ENCODE data around the gene TRABD.

Gene TRABD

DNA sequence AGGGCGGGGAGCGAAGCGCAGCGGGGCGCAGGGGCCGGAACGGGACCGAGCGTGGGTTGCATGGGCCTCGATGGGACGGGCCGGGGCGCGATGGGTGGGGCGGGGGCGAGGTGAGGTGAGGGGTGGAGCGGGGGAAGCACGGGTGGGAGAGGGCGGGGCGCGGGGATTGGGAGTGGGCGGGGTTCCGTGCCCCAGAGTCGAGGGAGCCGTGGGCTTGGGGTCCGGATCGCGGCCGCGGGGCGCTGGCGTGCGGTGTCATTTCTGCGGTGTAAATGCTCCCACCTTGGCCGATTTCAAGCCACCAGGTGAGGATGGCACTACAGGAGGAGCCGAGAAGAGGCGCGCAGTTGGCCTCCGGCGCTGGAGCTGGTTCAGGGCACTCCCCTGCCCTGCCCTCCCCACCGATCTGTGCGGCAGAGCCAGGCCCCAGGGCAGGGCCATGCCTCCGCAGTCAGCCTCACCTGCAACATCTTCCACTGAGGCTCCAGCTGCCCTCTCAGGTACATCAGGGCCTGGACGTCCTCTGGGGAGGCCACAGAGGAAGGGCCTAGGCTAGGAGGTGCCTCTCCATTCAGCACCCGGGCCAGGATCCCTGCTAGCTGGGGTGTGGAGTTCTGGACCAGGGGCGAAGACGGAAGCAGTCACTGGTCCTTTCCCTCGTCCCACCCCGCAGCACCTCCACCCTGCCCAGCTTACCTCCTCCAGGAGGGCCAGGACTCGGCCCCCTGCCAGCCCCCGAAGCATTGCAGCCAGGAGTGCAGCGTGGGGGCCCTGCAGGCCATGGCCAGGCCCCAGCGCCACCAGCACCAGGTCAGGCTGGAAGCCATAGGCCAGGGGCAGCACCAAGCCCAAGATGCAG, 59.7 kb downstream of the TRABD start:
- DNase-seq = no peak
- H3K27ac Mint-ChIP-seq = peak overlapping the region; percentile 100
- no peaks in the 10 kb centered on the region for H3K27me3 Mint-ChIP-seq
- no peaks in the 10 kb centered on the region for H3K9me3 Mint-ChIP-seq
- peaks cover 30 to 66% of the 10 kb centered on the region in 2 donors for H3K4me1 Mint-ChIP-seq
- peak; percentile 4 to 17 for ATAC-seq (replicated peaks)
- peaks cover 14% of the 10 kb centered on the region in 2 donors for H3K36me3 Mint-ChIP-seq
- H3K4me3 Mint-ChIP-seq = peak overlapping the region; percentile 98 to 100

DNA sequence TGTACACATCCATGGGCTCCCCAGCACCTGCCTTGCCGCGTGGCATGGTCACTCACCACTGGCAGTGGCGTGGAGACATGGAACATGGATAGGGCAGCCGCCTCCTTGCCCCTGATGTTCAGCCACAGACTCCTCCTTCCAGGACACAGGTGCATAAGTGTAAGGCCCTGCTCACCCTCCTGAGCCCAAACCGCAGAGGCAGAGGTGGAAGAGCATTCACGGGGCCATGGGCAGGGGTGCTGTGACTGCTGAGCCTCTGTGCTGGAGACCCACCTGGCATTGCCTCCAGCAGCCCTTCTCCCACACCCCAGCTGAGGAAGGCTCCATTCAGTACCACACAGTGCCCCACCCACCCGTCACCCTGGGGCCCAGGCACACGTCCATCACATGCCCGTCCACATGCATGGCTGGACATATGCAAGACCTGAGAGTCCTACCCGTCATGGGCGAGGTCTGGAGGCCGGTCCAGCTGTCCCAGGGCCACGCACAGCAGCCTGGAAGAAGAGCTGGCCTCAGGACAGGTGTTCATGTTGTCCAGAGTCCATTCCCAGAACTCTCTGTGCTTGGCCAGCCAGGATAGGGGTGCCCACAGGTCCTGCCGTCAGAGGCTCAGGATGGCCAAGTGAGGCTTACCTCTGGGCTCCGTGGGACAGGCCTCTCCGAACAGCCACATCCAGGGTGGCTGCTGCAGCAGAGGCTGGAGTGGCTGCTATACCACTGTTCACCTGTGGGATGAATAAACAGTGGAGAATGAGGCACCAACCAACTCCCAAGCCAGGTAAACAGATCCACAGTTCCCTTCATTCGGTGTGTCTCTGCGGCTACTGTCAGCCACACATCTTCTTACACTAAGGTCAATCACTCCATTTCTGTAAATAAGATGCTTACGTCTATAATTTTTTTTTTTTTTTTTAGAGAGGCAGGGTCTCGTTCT, 60.8 kb downstream of the TRABD start:
- Mint-ChIP-seq H3K36me3 (peaks cover 14% of the 10 kb centered on the region in 2 donors), H3K27ac (peak overlapping the region; percentile 75), H3K27me3 (no peaks in the 10 kb centered on the region), H3K9me3 (no peaks in the 10 kb centered on the region), H3K4me1 (peaks cover 25 to 61% of the 10 kb centered on the region in 2 donors), H3K4me3 (peak overlapping the region; percentile 98 to 100)
- ATAC-seq (replicated peaks) = no peak
- DNase-seq = no peak

- ATAC-seq (replicated peaks) (no peak), DNase-seq (no peak)
- peaks cover 14% of the 10 kb centered on the region in 2 donors for H3K36me3 Mint-ChIP-seq
- H3K9me3 Mint-ChIP-seq = no peaks in the 10 kb centered on the region
- H3K4me3 Mint-ChIP-seq = no peak overlapping the region
- peak overlapping the region; percentile 25 for H3K27ac Mint-ChIP-seq
- peaks cover 21 to 59% of the 10 kb centered on the region in 2 donors for H3K4me1 Mint-ChIP-seq
- no peaks in the 10 kb centered on the region for H3K27me3 Mint-ChIP-seq
Observed at GRCh38 chr22:50247748-50248147, 62.0 kb downstream of the TRABD start.

- Mint-ChIP-seq H3K9me3 (no peaks in the 10 kb centered on the region), H3K27ac (no peak overlapping the region), H3K4me1 (peaks cover 21 to 55% of the 10 kb centered on the region in 2 donors), H3K4me3 (no peak overlapping the region), H3K36me3 (peaks cover 14% of the 10 kb centered on the region in 2 donors), H3K27me3 (no peaks in the 10 kb centered on the region)
- no peak for ATAC-seq (replicated peaks)
- no peak for DNase-seq
Observed at GRCh38 chr22:50248196-50249081, 62.7 kb downstream of the TRABD start.
